Retina (tissue), 1 donor: ENCODE results near the gene EEF2KMT.
"Not testable (repeated sequence)": the region's sequence is repeated elsewhere in the genome, so short reads cannot be mapped to it uniquely, and the experiment has no call there.

Source experiments
- DNase-seq: peaks from one replicate; pipeline ENCODE4 v3.0.0-alpha.2; 2016

EEF2KMT gene

GRCh38 chr16:5097470-5098220 is at the start of gene EEF2KMT:
Gene EEF2KMT (minus strand): TSS chr16:5097795. CDS start chr16:5097739, 56 bp downstream.
- peak; percentile 96 for DNase-seq

GRCh38 chr16:5144621-5144956 is 47.0 kb upstream of the EEF2KMT start:
- DNase-seq = not testable (repeated sequence)

- DNase-seq = no peak
These were observed 46.4 kb upstream of the EEF2KMT start for GRCh38 chr16:5143761-5144620.

- DNase-seq = not testable (repeated sequence)
These were observed 42.6 kb upstream of the EEF2KMT start for GRCh38 chr16:5140151-5140550.

- DNase-seq = not testable (repeated sequence)
These were observed 37.3 kb upstream of the EEF2KMT start for GRCh38 chr16:5134739-5135452.

GRCh38 chr16:5132915-5133600 is 35.5 kb upstream of the EEF2KMT start:
- DNase-seq = not testable (repeated sequence)

GRCh38 chr16:5131467-5132004 is 33.9 kb upstream of the EEF2KMT start:
- not testable (repeated sequence) for DNase-seq

GRCh38 chr16:5117300-5118087 is 19.9 kb upstream of the EEF2KMT start:
- not testable (repeated sequence) for DNase-seq

- DNase-seq = not testable (repeated sequence)
These were observed 19.2 kb upstream of the EEF2KMT start for GRCh38 chr16:5116780-5117295.

GRCh38 chr16:5110933-5111332 is 13.3 kb upstream of the EEF2KMT start:
- not testable (repeated sequence) for DNase-seq

GRCh38 chr16:5108505-5109158 is 11.0 kb upstream of the EEF2KMT start:
- DNase-seq = no peak

GRCh38 chr16:5105039-5105438 is 7.4 kb upstream of the EEF2KMT start:
- not testable (repeated sequence) for DNase-seq

- not testable (repeated sequence) for DNase-seq
These were observed 5.9 kb upstream of the EEF2KMT start for GRCh38 chr16:5103296-5104032.

GRCh38 chr16:5099174-5099573 is 1.6 kb upstream of the EEF2KMT start:
- DNase-seq = not testable (repeated sequence)

- DNase-seq = peak; percentile 79
These were observed 895 bp upstream of the EEF2KMT start for GRCh38 chr16:5098221-5099159.

GRCh38 chr16:5097061-5097469 is 530 bp downstream of the EEF2KMT start:
- DNase-seq = peak; percentile 52

- not testable (repeated sequence) for DNase-seq
These were observed 1.0 kb downstream of the EEF2KMT start for GRCh38 chr16:5096437-5097060.
